ENCODE measurements around the gene PRAME.
"Not testable (repeated sequence)": the region's sequence is repeated elsewhere in the genome, so short reads cannot be mapped to it uniquely, and the experiment has no call there.

Gene PRAME

GRCh38 chr22:22513619-22514018 lies 45.4 kb downstream of the PRAME start:
- H3K4me2 ChIP-seq (ENCODE audit: low read depth, low read length, poor library complexity, severe bottlenecking), result no peak overlapping the region
- no peaks in the 10 kb centered on the region for H3K36me3 ChIP-seq (ENCODE audit: insufficient read depth, low read length)
- TF ChIP-seq EZH2phosphoT487 (IDR thresholded peaks at IDR 0.05; ENCODE audit: borderline replicate concordance) (no peak), CTCF (conservative IDR thresholded peaks at IDR 0.05; ENCODE audit: low read length) (no peak)
- no peaks in the 10 kb centered on the region for H3K9me2 ChIP-seq (replicated peaks; ENCODE audit: low read depth, low read length)
- no peak overlapping the region for H3K9ac ChIP-seq (ENCODE audit: low read depth, low read length, poor library complexity, severe bottlenecking)
- no peaks in the 10 kb centered on the region for H3F3A ChIP-seq (ENCODE audit: low read depth)
- no peak overlapping the region for H2AFZ ChIP-seq (ENCODE audit: low read length)
- peaks cover 13% of the 10 kb centered on the region for H3K27me3 ChIP-seq (ENCODE audit: insufficient read depth, low read length, poor library complexity, severe bottlenecking)
- H3K4me3 ChIP-seq (ENCODE audit: low read length, poor library complexity, severe bottlenecking), result no peak overlapping the region
- H4K20me1 ChIP-seq (ENCODE audit: insufficient read depth, low read length, poor library complexity, severe bottlenecking), result no peaks in the 10 kb centered on the region
- no peaks in the 10 kb centered on the region for H3K4me1 ChIP-seq (ENCODE audit: insufficient read depth, low read length, poor library complexity, severe bottlenecking)
- no peaks in the 10 kb centered on the region for H3K79me2 ChIP-seq (ENCODE audit: insufficient read depth, low read length)
- no peaks in the 10 kb centered on the region for H3K9me3 ChIP-seq (ENCODE audit: insufficient read depth, low read depth, low read length)

DNA sequence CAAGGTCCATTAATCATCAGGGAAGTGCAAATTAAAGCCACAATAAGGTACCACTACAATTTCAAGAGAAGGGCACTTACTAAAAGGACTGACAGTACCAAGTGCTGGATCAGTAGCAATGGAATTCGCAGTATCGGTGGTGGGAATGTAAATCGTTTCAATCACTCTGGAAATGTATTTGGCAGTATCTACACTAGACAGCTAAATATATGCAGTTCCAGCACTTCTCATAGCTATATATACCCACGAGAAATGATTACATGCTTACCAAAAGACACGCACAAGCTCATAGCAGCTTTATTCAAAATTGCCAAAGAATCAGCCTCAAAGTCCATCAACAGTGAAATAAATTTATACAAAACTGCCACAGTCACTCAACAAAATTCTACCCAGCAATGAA lies 46.1 kb downstream of the PRAME start:
- Histone ChIP-seq H3F3A (ENCODE audit: low read depth) (no peaks in the 10 kb centered on the region), H3K4me1 (ENCODE audit: insufficient read depth, low read length, poor library complexity, severe bottlenecking) (peaks cover 2% of the 10 kb centered on the region), H3K4me2 (ENCODE audit: low read depth, low read length, poor library complexity, severe bottlenecking) (no peak overlapping the region), H4K20me1 (ENCODE audit: insufficient read depth, low read length, poor library complexity, severe bottlenecking) (no peaks in the 10 kb centered on the region), H3K9ac (ENCODE audit: low read depth, low read length, poor library complexity, severe bottlenecking) (no peak overlapping the region), H3K9me3 (ENCODE audit: insufficient read depth, low read depth, low read length) (no peaks in the 10 kb centered on the region), H3K36me3 (ENCODE audit: insufficient read depth, low read length) (no peaks in the 10 kb centered on the region), H2AFZ (ENCODE audit: low read length) (no peak overlapping the region), H3K27me3 (ENCODE audit: insufficient read depth, low read length, poor library complexity, severe bottlenecking) (peaks cover 13% of the 10 kb centered on the region), H3K79me2 (ENCODE audit: insufficient read depth, low read length) (peaks cover 5% of the 10 kb centered on the region), H3K9me2 (replicated peaks; ENCODE audit: low read depth, low read length) (no peaks in the 10 kb centered on the region), H3K4me3 (ENCODE audit: low read length, poor library complexity, severe bottlenecking) (no peak overlapping the region)
- TF ChIP-seq EZH2phosphoT487 (IDR thresholded peaks at IDR 0.05; ENCODE audit: borderline replicate concordance), result no peak
- no peak for TF ChIP-seq CTCF (conservative IDR thresholded peaks at IDR 0.05; ENCODE audit: low read length)

GRCh38 chr22:22510833-22511232 lies 48.2 kb downstream of the PRAME start:
- not testable (repeated sequence) for H3F3A ChIP-seq (ENCODE audit: low read depth); H3K27me3 ChIP-seq (ENCODE audit: insufficient read depth, low read length, poor library complexity, severe bottlenecking); H4K20me1 ChIP-seq (ENCODE audit: insufficient read depth, low read length, poor library complexity, severe bottlenecking); H2AFZ ChIP-seq (ENCODE audit: low read length); H3K36me3 ChIP-seq (ENCODE audit: insufficient read depth, low read length); H3K9me3 ChIP-seq (ENCODE audit: insufficient read depth, low read depth, low read length); H3K9me2 ChIP-seq (replicated peaks; ENCODE audit: low read depth, low read length); H3K9ac ChIP-seq (ENCODE audit: low read depth, low read length, poor library complexity, severe bottlenecking); H3K4me3 ChIP-seq (ENCODE audit: low read length, poor library complexity, severe bottlenecking); H3K4me2 ChIP-seq (ENCODE audit: low read depth, low read length, poor library complexity, severe bottlenecking)
- Histone ChIP-seq H3K79me2 (ENCODE audit: insufficient read depth, low read length) (peaks cover 26% of the 10 kb centered on the region), H3K4me1 (ENCODE audit: insufficient read depth, low read length, poor library complexity, severe bottlenecking) (peaks cover 18% of the 10 kb centered on the region)

- not testable (repeated sequence) for H3K9me3 ChIP-seq (ENCODE audit: insufficient read depth, low read depth, low read length); H2AFZ ChIP-seq (ENCODE audit: low read length); H3K36me3 ChIP-seq (ENCODE audit: insufficient read depth, low read length); H3K9ac ChIP-seq (ENCODE audit: low read depth, low read length, poor library complexity, severe bottlenecking); H3F3A ChIP-seq (ENCODE audit: low read depth); H3K27me3 ChIP-seq (ENCODE audit: insufficient read depth, low read length, poor library complexity, severe bottlenecking); H4K20me1 ChIP-seq (ENCODE audit: insufficient read depth, low read length, poor library complexity, severe bottlenecking); H3K4me2 ChIP-seq (ENCODE audit: low read depth, low read length, poor library complexity, severe bottlenecking); H3K4me3 ChIP-seq (ENCODE audit: low read length, poor library complexity, severe bottlenecking); H3K9me2 ChIP-seq (replicated peaks; ENCODE audit: low read depth, low read length)
- Histone ChIP-seq H3K4me1 (ENCODE audit: insufficient read depth, low read length, poor library complexity, severe bottlenecking) (peaks cover 18% of the 10 kb centered on the region), H3K79me2 (ENCODE audit: insufficient read depth, low read length) (peaks cover 29% of the 10 kb centered on the region)
Observed at GRCh38 chr22:22509912-22510311, 49.2 kb downstream of the PRAME start.
